Neural crest cell (in vitro differentiated cells): ENCODE results near the gene BABAM2. TPM values are rescaled to one million over a fixed set of nuclear protein-coding genes. Genes with fewer than 3 reads are reported as not detected.

ENCODE experiments used
- DNase-seq: peaks from one replicate; pipeline ENCODE4 v3.0.0; 2021; ENCODE audit warnings: low read depth, mixed read lengths, low spot score
- H3K27ac Mint-ChIP-seq: one replicate; pipeline ENCODE4 v1.8.0; 2021; ENCODE audit warnings: mild to moderate bottlenecking, mixed read lengths; ENCODE audit not compliant: unreplicated experiment
- H3K27me3 Mint-ChIP-seq: 2 replicates; pipeline ENCODE4 v1.8.0; 2021; ENCODE audit warnings: low read depth, mild to moderate bottlenecking, mixed read lengths
- H3K36me3 Mint-ChIP-seq: 2 replicates; pipeline ENCODE4 v1.8.0; 2021; ENCODE audit warnings: low read depth, mild to moderate bottlenecking, mixed read lengths
- H3K4me1 Mint-ChIP-seq: 2 replicates; pipeline ENCODE4 v1.8.0; 2021; ENCODE audit warnings: mixed read lengths
- H3K4me3 Mint-ChIP-seq: one replicate; pipeline ENCODE4 v1.8.0; 2021; ENCODE audit warnings: mild to moderate bottlenecking, mixed read lengths
- H3K9me3 Mint-ChIP-seq: 2 replicates; pipeline ENCODE4 v1.8.0; 2021; ENCODE audit warnings: mixed read lengths
- total RNA-seq: library from RNA; stranded (reverse); gene quantifications from 2 replicates; pipeline ENCODE4 v1.2.1, GENCODE V29; 2021
- TF ChIP-seq, protein P1 (sequence below): fragments of 200-600 bp; sonication (generic); conservative IDR thresholded peaks from 2 replicates; pipeline ENCODE4 v1.5.0; 2021; ENCODE audit warnings: antibody characterized with exemption, mild to moderate bottlenecking

Gene BABAM2
- total RNA-seq, 1 donor from 2014 or later: 28.6 TPM

DNA sequence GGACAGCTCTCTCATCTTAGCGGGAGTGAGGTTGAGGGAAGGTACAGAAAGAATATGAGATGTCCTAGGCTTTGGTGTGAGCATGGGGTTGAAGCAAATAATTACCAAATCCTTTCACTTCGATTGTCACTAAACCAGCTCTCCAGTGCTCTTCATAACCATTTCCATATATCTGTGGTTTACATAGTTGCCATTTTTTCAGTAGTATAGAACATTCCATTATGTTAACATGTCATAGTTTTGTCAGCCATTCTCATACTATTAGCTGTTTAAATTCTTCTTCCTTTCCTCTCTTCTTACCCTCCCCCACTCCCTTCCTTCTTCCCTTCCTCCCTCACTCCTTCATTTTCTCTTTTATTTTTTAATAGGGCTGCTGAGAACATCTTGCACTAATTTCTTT lies 205.9 kb downstream of the BABAM2 start:
- no peak for DNase-seq
- TF ChIP-seq, protein P1, sequence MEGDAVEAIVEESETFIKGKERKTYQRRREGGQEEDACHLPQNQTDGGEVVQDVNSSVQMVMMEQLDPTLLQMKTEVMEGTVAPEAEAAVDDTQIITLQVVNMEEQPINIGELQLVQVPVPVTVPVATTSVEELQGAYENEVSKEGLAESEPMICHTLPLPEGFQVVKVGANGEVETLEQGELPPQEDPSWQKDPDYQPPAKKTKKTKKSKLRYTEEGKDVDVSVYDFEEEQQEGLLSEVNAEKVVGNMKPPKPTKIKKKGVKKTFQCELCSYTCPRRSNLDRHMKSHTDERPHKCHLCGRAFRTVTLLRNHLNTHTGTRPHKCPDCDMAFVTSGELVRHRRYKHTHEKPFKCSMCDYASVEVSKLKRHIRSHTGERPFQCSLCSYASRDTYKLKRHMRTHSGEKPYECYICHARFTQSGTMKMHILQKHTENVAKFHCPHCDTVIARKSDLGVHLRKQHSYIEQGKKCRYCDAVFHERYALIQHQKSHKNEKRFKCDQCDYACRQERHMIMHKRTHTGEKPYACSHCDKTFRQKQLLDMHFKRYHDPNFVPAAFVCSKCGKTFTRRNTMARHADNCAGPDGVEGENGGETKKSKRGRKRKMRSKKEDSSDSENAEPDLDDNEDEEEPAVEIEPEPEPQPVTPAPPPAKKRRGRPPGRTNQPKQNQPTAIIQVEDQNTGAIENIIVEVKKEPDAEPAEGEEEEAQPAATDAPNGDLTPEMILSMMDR: no peak
- Mint-ChIP-seq H3K9me3 (peaks cover 2% of the 10 kb centered on the region), H3K4me3 (no peak overlapping the region), H3K4me1 (no peaks in the 10 kb centered on the region), H3K27ac (no peak overlapping the region), H3K36me3 (no peaks in the 10 kb centered on the region), H3K27me3 (no peaks in the 10 kb centered on the region)

DNA sequence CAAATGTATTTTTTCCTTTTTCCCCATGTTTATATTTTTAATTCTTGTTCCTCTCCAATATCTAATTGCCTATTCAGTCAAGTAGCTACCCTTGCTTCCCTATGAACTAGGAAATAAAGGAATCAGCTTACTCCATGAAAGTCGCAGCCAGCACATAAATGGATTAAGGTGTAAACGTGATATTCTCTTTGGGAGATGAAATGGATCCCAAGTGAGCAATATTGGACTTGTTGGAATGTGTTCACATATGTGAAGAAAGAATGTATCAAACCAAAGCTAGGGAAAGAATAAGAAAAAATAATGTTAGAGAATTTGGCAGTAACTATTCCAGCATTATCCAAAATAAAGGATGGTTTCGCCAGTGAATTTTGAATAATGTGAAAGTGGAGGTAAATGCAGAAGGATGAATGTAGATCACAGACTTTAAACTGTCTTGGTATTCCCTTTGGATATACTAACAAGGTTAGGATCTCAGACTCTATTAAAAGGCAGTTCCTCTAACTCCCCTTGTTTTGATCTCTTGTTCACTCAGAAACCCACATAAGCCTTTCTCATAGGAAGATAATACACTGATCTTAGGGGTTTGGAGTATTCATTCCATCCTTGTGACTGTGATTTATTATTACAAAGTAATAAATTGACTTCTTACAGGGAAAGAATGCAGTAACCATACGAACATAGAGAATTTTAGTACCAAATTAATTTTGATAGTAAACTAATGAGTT lies 208.1 kb downstream of the BABAM2 start:
- no peaks in the 10 kb centered on the region for H3K27me3 Mint-ChIP-seq
- peaks cover 2% of the 10 kb centered on the region for H3K9me3 Mint-ChIP-seq
- TF ChIP-seq, protein P1: no peak
- H3K4me3 Mint-ChIP-seq: no peak overlapping the region
- no peaks in the 10 kb centered on the region for H3K36me3 Mint-ChIP-seq
- no peak for DNase-seq
- H3K4me1 Mint-ChIP-seq: no peaks in the 10 kb centered on the region
- no peak overlapping the region for H3K27ac Mint-ChIP-seq

GRCh38 chr2:28101123-28101522 lies 210.6 kb downstream of the BABAM2 start:
- H3K4me3 Mint-ChIP-seq: no peak overlapping the region
- peaks cover 2% of the 10 kb centered on the region for H3K9me3 Mint-ChIP-seq
- H3K4me1 Mint-ChIP-seq: no peaks in the 10 kb centered on the region
- H3K36me3 Mint-ChIP-seq: no peaks in the 10 kb centered on the region
- H3K27me3 Mint-ChIP-seq: no peaks in the 10 kb centered on the region
- TF ChIP-seq, protein P1: no peak
- H3K27ac Mint-ChIP-seq: no peak overlapping the region
- no peak for DNase-seq

DNA sequence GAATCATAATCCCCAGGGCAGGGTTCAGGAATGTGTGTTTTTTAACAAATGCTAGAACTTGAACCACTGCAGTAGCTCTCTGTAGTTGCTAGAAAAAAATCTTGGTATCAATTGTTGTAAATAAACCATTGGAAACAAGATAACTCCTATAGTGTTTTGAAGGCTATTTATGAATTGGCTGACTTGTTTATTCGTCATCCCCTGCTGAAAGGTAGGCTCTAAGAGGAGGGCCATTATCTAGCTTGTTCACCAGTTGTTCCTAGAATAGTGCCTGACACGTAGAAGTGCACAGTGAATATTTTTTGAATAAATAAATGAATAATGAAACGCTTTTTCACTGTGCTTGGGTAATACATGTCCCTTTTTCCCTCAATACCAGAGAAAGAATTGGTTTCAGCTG lies 211.4 kb downstream of the BABAM2 start:
- Mint-ChIP-seq H3K4me3 (no peak overlapping the region), H3K9me3 (no peaks in the 10 kb centered on the region), H3K27me3 (no peaks in the 10 kb centered on the region), H3K27ac (no peak overlapping the region), H3K4me1 (no peaks in the 10 kb centered on the region), H3K36me3 (no peaks in the 10 kb centered on the region)
- TF ChIP-seq, protein P1: no peak
- DNase-seq: no peak

DNA sequence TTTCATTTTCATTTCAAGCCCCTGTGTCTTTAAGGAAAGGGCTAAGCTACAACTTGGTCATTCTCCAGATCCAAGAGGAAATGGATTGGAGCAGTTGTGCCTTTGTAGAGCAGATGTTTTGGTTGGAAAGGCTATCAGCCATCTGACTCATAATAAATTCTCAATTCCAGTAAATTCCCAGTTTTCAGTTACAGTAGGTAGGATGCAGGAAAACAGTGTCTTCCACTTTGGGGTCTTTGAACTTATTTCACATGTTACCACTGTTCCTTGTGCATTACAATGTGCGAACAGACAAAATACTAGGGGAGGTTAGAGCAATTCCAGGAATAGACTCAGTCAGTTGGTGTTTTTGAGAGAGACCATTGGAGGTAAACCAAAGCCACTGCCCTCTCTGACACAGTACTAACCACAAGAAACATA lies 211.9 kb downstream of the BABAM2 start:
- Mint-ChIP-seq H3K27me3 (no peaks in the 10 kb centered on the region), H3K36me3 (no peaks in the 10 kb centered on the region), H3K4me1 (no peaks in the 10 kb centered on the region), H3K4me3 (no peak overlapping the region), H3K27ac (no peak overlapping the region), H3K9me3 (no peaks in the 10 kb centered on the region)
- no peak for DNase-seq
- TF ChIP-seq, protein P1: no peak
